GM19351 (cell line): ENCODE data around the gene KIF26B.

ENCODE experiments used
- ATAC-seq: cut with Tn5 transposase; IDR thresholded peaks from one replicate; pipeline ENCODE4 v1.9.1; 2021; ENCODE audit warnings: mild to moderate bottlenecking, moderate library complexity; ENCODE audit not compliant: unreplicated experiment

Gene KIF26B

GRCh38 chr1:245409341-245410195, 254.8 kb downstream of the KIF26B start:
- ATAC-seq = no peak

- no peak for ATAC-seq
Measured at GRCh38 chr1:245411245-245412036, 256.7 kb downstream of the KIF26B start.

DNA sequence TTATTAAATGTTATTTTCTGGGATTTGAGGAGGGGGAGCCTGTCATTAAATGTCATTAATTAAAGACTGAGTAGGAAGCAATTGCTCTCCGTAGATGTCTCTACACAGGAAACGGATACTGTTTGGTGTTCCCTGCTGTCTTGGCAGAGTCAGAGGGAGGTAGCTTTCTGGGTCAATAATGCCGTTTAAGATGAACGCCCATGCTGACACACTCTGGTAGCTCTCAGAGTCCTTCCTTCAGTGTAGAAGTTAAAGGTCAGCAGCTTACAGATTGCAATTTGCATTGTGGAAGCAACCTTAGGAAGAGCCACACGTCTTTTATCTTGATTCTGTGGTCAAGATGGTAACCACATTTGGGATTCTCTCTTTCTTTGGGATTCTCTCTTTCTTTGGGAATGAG, 257.5 kb downstream of the KIF26B start:
- no peak for ATAC-seq

DNA sequence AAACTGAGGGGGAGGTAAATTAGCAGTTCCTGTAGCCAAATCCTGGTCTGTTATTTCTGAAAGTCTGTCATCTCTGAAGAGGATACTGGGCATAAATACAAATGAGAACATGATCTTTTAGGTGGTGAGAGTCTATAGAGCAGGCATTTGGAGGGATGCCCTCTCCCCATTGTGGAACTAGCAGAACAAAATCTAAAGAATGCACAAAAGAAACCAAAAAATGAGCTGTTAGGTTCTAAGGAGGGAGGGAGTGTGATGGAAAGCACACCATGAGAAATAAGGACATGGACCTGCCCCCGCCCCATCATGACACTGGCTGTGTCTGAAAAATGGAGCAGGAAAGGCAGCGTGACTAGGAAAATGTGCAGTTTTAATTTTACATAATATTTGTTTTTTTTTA, 262.0 kb downstream of the KIF26B start:
- ATAC-seq = no peak

DNA sequence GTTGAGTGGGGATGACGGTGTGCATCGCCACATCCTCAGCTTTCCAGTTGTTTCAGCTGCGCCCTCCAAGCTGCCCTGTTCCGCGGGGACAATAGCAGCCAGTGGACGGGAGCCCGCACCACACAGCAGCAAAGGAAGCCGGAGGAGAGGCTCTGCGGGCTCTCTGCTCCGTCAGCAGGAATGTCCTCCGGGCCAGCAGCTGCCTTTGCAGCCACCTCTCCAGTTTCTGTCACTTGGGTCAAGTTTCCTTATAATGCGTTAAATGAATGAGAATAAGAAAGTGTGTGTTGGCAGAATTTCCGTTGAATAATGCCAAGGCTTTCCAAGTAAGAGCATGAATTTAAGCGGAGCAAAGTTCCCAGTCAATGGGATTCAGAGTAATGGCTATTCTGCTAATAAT, 263.3 kb downstream of the KIF26B start:
- ATAC-seq = no peak

- no peak for ATAC-seq
Measured at GRCh38 chr1:245419461-245419978, 264.7 kb downstream of the KIF26B start.

DNA sequence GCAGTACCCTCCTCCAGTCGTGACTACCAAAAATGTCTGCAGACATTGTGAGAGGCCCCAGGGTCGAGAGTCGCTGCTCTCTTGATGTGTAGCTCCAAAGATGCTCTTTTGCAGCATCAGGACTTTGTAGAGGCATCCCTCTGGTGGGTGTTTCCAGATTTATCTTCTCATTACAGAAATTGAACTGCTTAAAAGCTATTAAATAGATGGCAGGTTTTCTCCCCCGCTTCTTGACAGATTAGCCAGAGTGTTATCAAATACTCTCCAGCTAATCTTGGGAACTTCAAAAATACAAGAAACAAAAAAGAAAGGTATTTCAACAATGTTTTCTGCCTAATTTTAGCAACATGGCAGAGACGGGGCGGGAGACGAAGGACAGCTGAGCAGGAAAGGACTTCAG, 265.2 kb downstream of the KIF26B start:
- ATAC-seq = no peak

GRCh38 chr1:245420926-245421325, 266.1 kb downstream of the KIF26B start:
- no peak for ATAC-seq

DNA sequence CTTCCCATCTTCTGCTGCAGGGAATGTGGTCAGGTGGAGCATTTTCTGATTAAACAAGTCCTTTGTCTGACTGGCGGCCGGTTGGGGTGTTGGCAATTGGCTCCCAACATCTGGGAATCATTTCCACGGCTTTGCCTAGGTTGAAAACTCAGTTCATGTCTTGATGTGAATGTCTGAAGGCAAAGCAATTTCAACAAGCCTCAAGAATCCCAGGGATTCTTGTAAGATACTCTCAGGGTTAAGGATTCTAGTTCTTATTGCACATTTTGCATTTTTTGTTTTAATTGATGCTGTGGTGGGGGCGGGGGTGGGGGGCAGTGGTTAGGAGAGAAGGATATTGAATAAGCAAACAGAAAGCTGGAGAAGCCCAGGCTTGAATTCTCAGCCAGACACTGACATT, 273.9 kb downstream of the KIF26B start:
- no peak for ATAC-seq

- no peak for ATAC-seq
Measured at GRCh38 chr1:245431706-245432105, 276.9 kb downstream of the KIF26B start.

- no peak for ATAC-seq
Measured at GRCh38 chr1:245432228-245432875, 277.6 kb downstream of the KIF26B start.

DNA sequence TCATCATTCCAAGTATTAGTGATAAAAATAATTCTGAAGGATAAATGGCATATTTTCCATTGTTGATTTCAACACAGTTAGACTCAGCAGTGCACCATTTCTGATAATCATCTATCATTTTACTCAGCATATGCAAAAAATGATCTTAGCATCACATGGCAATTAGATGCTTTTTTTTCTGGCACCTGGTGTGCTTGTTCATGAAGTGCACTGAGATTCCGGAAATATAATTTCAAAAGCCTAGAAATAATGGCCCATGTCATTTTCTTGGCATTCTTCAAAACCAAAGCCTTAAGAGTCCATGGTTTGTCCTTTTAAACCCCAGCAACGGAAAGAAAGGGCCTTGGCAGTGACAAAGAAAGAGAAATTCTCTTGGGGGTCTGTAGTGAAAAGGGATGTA, 278.8 kb downstream of the KIF26B start:
- no peak for ATAC-seq

- ATAC-seq = no peak
Measured at GRCh38 chr1:245434280-245434679, 279.5 kb downstream of the KIF26B start.

DNA sequence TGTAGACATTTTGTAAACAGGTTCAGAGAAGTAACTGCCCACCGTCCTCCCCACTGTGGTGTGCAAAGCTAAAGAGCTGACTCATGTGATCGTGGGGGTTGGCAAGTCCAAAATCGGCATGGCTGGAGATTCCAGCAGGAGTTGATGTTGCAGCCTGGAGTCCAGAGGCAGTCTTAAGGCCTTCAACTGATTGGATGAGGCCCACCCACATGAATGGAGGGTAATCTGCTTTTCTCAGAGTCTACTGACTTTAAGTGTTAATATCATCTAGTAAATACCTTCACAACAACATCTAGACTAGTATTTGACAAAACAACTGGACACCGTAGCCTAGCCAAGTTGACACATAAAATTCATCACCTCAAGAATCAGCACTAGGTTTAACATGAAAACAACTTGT, 281.6 kb downstream of the KIF26B start:
- ATAC-seq = no peak

- ATAC-seq = no peak
Measured at GRCh38 chr1:245437369-245438062, 282.7 kb downstream of the KIF26B start.

- ATAC-seq = no peak
Measured at GRCh38 chr1:245440922-245441321, 286.1 kb downstream of the KIF26B start.

DNA sequence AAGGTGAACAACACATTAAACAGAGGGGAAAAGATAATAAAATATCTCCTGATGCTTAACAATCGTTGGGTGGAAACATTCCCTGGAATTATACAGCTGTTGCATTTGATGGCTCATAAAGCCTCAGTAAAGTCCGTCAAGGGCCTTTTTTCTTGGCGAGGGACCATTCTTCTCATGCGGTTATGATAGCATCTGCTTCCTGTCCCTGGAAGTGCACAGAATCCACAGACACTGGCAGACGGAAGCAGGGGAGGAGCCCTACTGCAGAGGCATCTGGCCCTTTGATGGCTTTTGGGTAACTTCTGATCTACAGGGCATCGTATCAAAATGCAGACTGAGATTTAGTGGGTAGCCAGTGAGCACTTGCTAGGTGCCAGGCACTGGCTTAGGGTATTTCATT, 286.9 kb downstream of the KIF26B start:
- no peak for ATAC-seq

- ATAC-seq = no peak
Measured at GRCh38 chr1:245444147-245444828, 289.5 kb downstream of the KIF26B start.

DNA sequence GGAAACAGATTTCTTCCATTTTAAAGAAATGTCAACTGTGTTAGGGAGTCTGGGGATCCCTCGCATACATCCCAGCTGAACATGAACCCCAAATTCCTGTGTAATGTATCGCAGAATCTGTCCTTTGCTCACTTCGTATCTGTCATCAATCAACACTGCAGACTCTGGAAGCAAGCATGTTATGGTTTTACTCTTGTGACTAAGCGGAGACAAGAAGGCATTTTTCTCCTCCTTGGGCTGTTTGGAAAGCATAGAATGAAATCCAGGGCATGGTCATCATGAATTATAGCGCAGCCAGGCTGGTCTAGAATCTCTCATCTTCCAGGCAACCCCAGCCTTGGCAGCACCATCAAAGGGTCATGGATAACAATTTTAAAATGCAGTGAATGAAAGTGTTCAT, 290.2 kb downstream of the KIF26B start:
- ATAC-seq = no peak

DNA sequence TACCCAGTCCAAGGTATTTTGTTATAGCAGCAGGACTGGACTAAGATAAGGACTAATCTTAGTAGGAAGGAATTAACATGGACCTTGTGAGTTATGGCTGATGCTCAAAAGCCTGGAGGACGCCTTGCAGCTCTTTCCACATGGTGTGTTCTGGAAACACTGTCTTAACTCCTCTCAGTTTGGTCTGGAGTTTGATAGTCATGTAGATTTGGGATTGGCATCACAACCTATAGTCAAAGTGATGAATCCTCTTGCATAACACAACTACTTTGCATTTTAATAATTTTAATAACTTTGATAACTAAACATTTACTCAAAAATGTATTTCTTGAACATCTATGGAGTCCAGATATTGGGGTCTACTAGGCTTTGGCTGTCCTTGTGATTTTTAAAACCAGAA, 293.7 kb downstream of the KIF26B start:
- ATAC-seq = no peak
